ENCODE measurements around the gene MYEF2. TPM values are rescaled to one million over a fixed set of nuclear protein-coding genes. Genes with fewer than 3 reads are reported as not detected.

The MYEF2 gene
- polyA plus RNA-seq, 3 donors: 0.37 TPM; not detected in 2

- no peak overlapping the region for H3K9ac ChIP-seq (ENCODE audit: insufficient read depth, low read length, poor library complexity, severe bottlenecking)
- H3K79me2 ChIP-seq (ENCODE audit: insufficient read depth, low read length): no peaks in the 10 kb centered on the region
- H3K9me3 ChIP-seq (replicated peaks in 1 of 2; ENCODE audit: control insufficient read depth in 1 of 2, insufficient read depth in 1 of 2, low read length in 2 of 2): no peaks in the 10 kb centered on the region
- Mint-ChIP-seq H3K4me1 (no peaks in the 10 kb centered on the region), H3K9me3 (peaks cover 0 to 10% (median 5%) of the 10 kb centered on the region in 7 donors), H3K27me3 (ENCODE audit: low read depth in 3 of 3) (no peaks in the 10 kb centered on the region), H3K4me3 (no peak overlapping the region), H3K36me3 (no peaks in the 10 kb centered on the region), H3K27ac (no peak overlapping the region)
- intact Hi-C loops (cut with micrococcal nuclease): no loop called here
- no peak overlapping the region for H3K4me3 ChIP-seq (replicated peaks in 1 of 3; ENCODE audit: low read depth in 2 of 3, low read length in 3 of 3)
- H3K4me2 ChIP-seq (replicated peaks; ENCODE audit: extremely low read depth, low read length, poor library complexity, severe bottlenecking): no peak overlapping the region
- WGBS (ENCODE audit: insufficient coverage): no CpG with 5 or more reads among the region's 3 CpGs
- H3K4me1 ChIP-seq (ENCODE audit: control insufficient read depth in 1 of 2, insufficient read depth in 2 of 2, low read length in 2 of 2): no peaks in the 10 kb centered on the region
- TF ChIP-seq CTCF (IDR thresholded peaks at IDR 0.05): no peak
- H4K20me1 ChIP-seq (ENCODE audit: insufficient read depth, low read length): no peaks in the 10 kb centered on the region
- no peak overlapping the region for H2AFZ ChIP-seq (ENCODE audit: insufficient read depth, low read depth, low read length, poor library complexity, severe bottlenecking)
- no peak for DNase-seq
- H3K27me3 ChIP-seq (ENCODE audit: control insufficient read depth in 2 of 2, insufficient read depth in 2 of 2, low read length in 2 of 2): no peaks in the 10 kb centered on the region
- no peak overlapping the region for H3K27ac ChIP-seq (ENCODE audit: low read depth in 1 of 2, low read length in 2 of 2)
- no peaks in the 10 kb centered on the region for H3K36me3 ChIP-seq (replicated peaks in 1 of 2; ENCODE audit: control insufficient read depth in 1 of 2, insufficient read depth in 2 of 2, low read length in 2 of 2)
Observed at GRCh38 chr15:48168616-48169015, 9.5 kb downstream of the MYEF2 start.

DNA sequence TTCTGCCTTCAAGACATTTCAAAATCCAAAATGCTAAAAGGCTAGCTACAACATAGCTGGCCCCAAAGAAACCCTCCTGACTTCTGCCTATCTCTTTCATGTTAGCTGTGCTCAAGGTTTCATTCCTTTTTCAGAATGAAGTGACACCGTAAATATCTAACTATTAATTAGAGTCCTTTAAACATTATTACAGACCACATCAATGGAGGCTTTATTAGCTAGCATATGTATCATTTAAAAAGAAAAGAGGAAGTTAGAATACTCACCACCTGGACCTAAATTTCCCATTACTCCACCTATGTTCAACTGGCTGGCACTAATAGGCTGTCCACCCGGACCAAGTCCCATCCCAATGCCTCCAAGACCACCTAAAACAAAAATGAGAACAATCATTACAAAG, 24.6 kb downstream of the MYEF2 start:
- H3K27ac ChIP-seq (ENCODE audit: low read depth in 1 of 2, low read length in 2 of 2): no peak overlapping the region
- no peaks in the 10 kb centered on the region for H3K27me3 ChIP-seq (ENCODE audit: control insufficient read depth in 2 of 2, insufficient read depth in 2 of 2, low read length in 2 of 2)
- no peaks in the 10 kb centered on the region for H3K36me3 ChIP-seq (replicated peaks in 1 of 2; ENCODE audit: control insufficient read depth in 1 of 2, insufficient read depth in 2 of 2, low read length in 2 of 2)
- no peak for DNase-seq
- H4K20me1 ChIP-seq (ENCODE audit: insufficient read depth, low read length): no peaks in the 10 kb centered on the region
- H3K36me3 Mint-ChIP-seq: no peaks in the 10 kb centered on the region
- H3K27me3 Mint-ChIP-seq (ENCODE audit: low read depth in 3 of 3): no peaks in the 10 kb centered on the region
- H3K4me3 Mint-ChIP-seq: no peak overlapping the region
- no peaks in the 10 kb centered on the region for H3K79me2 ChIP-seq (ENCODE audit: insufficient read depth, low read length)
- WGBS (ENCODE audit: insufficient coverage): no CpG with 5 or more reads among the region's 2 CpGs
- no peak for TF ChIP-seq CTCF (IDR thresholded peaks at IDR 0.05)
- no peaks in the 10 kb centered on the region for H3K9me3 ChIP-seq (replicated peaks in 1 of 2; ENCODE audit: control insufficient read depth in 1 of 2, insufficient read depth in 1 of 2, low read length in 2 of 2)
- H3K4me2 ChIP-seq (replicated peaks; ENCODE audit: extremely low read depth, low read length, poor library complexity, severe bottlenecking): no peak overlapping the region
- intact Hi-C loops (cut with micrococcal nuclease): no loop called here
- no peak overlapping the region for H3K4me3 ChIP-seq (replicated peaks in 1 of 3; ENCODE audit: low read depth in 2 of 3, low read length in 3 of 3)
- peaks cover 0 to 1% (median 0%) of the 10 kb centered on the region in 7 donors for H3K9me3 Mint-ChIP-seq
- H3K27ac Mint-ChIP-seq: no peak overlapping the region
- no peak overlapping the region for H3K9ac ChIP-seq (ENCODE audit: insufficient read depth, low read length, poor library complexity, severe bottlenecking)
- H3K4me1 Mint-ChIP-seq: no peaks in the 10 kb centered on the region
- no peak overlapping the region for H2AFZ ChIP-seq (ENCODE audit: insufficient read depth, low read depth, low read length, poor library complexity, severe bottlenecking)
- H3K4me1 ChIP-seq (ENCODE audit: control insufficient read depth in 1 of 2, insufficient read depth in 2 of 2, low read length in 2 of 2): no peaks in the 10 kb centered on the region
